Osteoblast (primary cell): Measurements from ENCODE around the gene TOP2B. TPM values are rescaled to one million over a fixed set of nuclear protein-coding genes. Genes with fewer than 3 reads are reported as not detected.

ENCODE experiments used
- DNase-seq: peaks from one replicate; pipeline ENCODE4 v3.0.0; 2011; ENCODE audit warnings: low spot score, mixed read lengths; ENCODE audit not compliant: insufficient read length; ENCODE audit errors: missing footprints
- H2AFZ ChIP-seq: 2 replicates; pipeline ENCODE4 v1.6.0; 2011; ENCODE audit warnings: mild to moderate bottlenecking, low read length
- H3K27ac ChIP-seq: 2 replicates; pipeline ENCODE4 v1.5.1; 2011; ENCODE audit warnings: mild to moderate bottlenecking, low read depth, low read length, moderate library complexity
- H3K27me3 ChIP-seq: 2 replicates; pipeline ENCODE4 v1.6.0; 2012; ENCODE audit warnings: mild to moderate bottlenecking, control low read depth, inconsistent platforms, low read length, moderate library complexity; ENCODE audit not compliant: insufficient read depth
- H3K36me3 ChIP-seq: 2 replicates; pipeline ENCODE4 v1.5.1; 2011; ENCODE audit warnings: mild to moderate bottlenecking, low read length, control low read depth, moderate library complexity; ENCODE audit not compliant: insufficient read depth
- H3K4me1 ChIP-seq: 2 replicates; pipeline ENCODE4 v1.5.1; 2011; ENCODE audit warnings: mild to moderate bottlenecking, low read length, control low read depth, moderate library complexity; ENCODE audit not compliant: insufficient read depth
- H3K4me2 ChIP-seq: 2 replicates; pipeline ENCODE4 v1.6.0; 2011; ENCODE audit warnings: mild to moderate bottlenecking, low read length; ENCODE audit not compliant: insufficient read depth
- H3K4me3 ChIP-seq: fragments of 200-600 bp; sonication (generic); 3 replicates; pipeline ENCODE4 v1.5.1; 2012; ENCODE audit warnings: mild to moderate bottlenecking, low read length, inconsistent platforms; ENCODE audit not compliant: insufficient read depth
- H3K79me2 ChIP-seq: 2 replicates; pipeline ENCODE4 v1.6.0; 2012; ENCODE audit warnings: mild to moderate bottlenecking, low read length, control low read depth, inconsistent platforms; ENCODE audit not compliant: insufficient read depth
- H3K9me3 ChIP-seq: 2 replicates; pipeline ENCODE4 v1.5.1; 2011; ENCODE audit warnings: low read depth, low read length, control low read depth
- H4K20me1 ChIP-seq: 2 replicates; pipeline ENCODE4 v1.6.0; 2012; ENCODE audit warnings: mild to moderate bottlenecking, low read length, control low read depth; ENCODE audit not compliant: insufficient read depth
- CTCF ChIP-seq: IDR thresholded peaks from 2 replicates; pipeline ENCODE4 v1.5.1; 2011; ENCODE audit warnings: mild to moderate bottlenecking, low read depth, low read length, moderate library complexity; ENCODE audit errors: extremely low read depth
- total RNA-seq: library from RNA; depleted of rRNA; stranded (reverse); fragments of >200 nt; gene quantifications from 2 replicates; pipeline ENCODE4 v1.2.3, GENCODE V29; 2012

TOP2B gene
- total RNA-seq, 1 donor: 71.7 TPM

- Histone ChIP-seq H3K4me1 (peaks cover 3% of the 10 kb centered on the region), H3K9me3 (no peaks in the 10 kb centered on the region), H3K27ac (no peak overlapping the region), H3K79me2 (peaks cover 93% of the 10 kb centered on the region), H3K4me2 (no peak overlapping the region), H3K4me3 (no peak overlapping the region), H4K20me1 (peaks cover 57% of the 10 kb centered on the region), H3K27me3 (no peaks in the 10 kb centered on the region), H3K36me3 (no peaks in the 10 kb centered on the region), H2AFZ (no peak overlapping the region)
- no peak for TF ChIP-seq CTCF
- no peak for DNase-seq
These were observed 10.1 kb downstream of the TOP2B start for GRCh38 chr3:25654576-25654975.

DNA sequence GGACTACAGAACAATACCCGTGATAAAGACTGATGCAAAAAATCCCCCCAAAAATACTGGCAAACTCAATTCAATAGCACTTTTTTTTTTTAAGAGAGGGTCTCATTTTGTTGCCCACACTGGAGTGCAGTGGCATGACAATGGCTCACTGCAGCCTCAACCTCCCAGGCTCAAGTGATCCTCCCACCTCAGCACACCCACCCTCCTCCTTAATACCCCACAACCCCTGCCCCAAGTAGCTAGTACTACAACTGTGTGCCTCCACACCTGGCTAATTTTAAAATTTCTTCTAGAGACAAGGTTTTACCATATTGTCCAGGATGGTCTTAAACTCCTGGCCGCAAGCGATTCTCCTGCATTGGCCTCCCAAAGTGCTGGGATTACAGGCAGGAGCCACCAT, 11.4 kb downstream of the TOP2B start:
- H3K36me3 ChIP-seq: no peaks in the 10 kb centered on the region
- DNase-seq: no peak
- H3K79me2 ChIP-seq: peaks cover 94% of the 10 kb centered on the region
- no peak overlapping the region for H3K4me2 ChIP-seq
- peaks cover 59% of the 10 kb centered on the region for H4K20me1 ChIP-seq
- no peak overlapping the region for H2AFZ ChIP-seq
- no peaks in the 10 kb centered on the region for H3K9me3 ChIP-seq
- peaks cover 3% of the 10 kb centered on the region for H3K4me1 ChIP-seq
- H3K4me3 ChIP-seq: no peak overlapping the region
- H3K27ac ChIP-seq: no peak overlapping the region
- no peak for TF ChIP-seq CTCF
- H3K27me3 ChIP-seq: no peaks in the 10 kb centered on the region

- H3K27me3 ChIP-seq: no peaks in the 10 kb centered on the region
- no peak overlapping the region for H3K4me2 ChIP-seq
- no peak overlapping the region for H3K27ac ChIP-seq
- H3K79me2 ChIP-seq: peaks cover 95% of the 10 kb centered on the region
- no peak overlapping the region for H3K4me3 ChIP-seq
- H3K36me3 ChIP-seq: no peaks in the 10 kb centered on the region
- H4K20me1 ChIP-seq: peaks cover 63% of the 10 kb centered on the region
- TF ChIP-seq CTCF: no peak
- no peak overlapping the region for H2AFZ ChIP-seq
- no peak for DNase-seq
- H3K4me1 ChIP-seq: peaks cover 3% of the 10 kb centered on the region
- no peaks in the 10 kb centered on the region for H3K9me3 ChIP-seq
These were observed 11.8 kb downstream of the TOP2B start for GRCh38 chr3:25652921-25653320.

- no peak for TF ChIP-seq CTCF
- peaks cover 48% of the 10 kb centered on the region for H4K20me1 ChIP-seq
- peaks cover 91% of the 10 kb centered on the region for H3K79me2 ChIP-seq
- H3K9me3 ChIP-seq: no peaks in the 10 kb centered on the region
- H3K4me2 ChIP-seq: no peak overlapping the region
- no peak overlapping the region for H2AFZ ChIP-seq
- no peaks in the 10 kb centered on the region for H3K27me3 ChIP-seq
- no peak overlapping the region for H3K4me3 ChIP-seq
- no peaks in the 10 kb centered on the region for H3K36me3 ChIP-seq
- peaks cover 3% of the 10 kb centered on the region for H3K4me1 ChIP-seq
- H3K27ac ChIP-seq: no peak overlapping the region
- no peak for DNase-seq
These were observed 15.5 kb downstream of the TOP2B start for GRCh38 chr3:25648925-25649830.
